Measurements from ENCODE around the gene SLC12A7.

- no peak for TF ChIP-seq CTCF (IDR thresholded peaks at IDR 0.05)
- TF ChIP-seq POLR2A (IDR thresholded peaks at IDR 0.05): no peak
These were observed 47.4 kb upstream of the SLC12A7 start for GRCh38 chr5:1159341-1159675.

All from right lobe of liver (tissue), 4 donors.